DND-41 (cell line): Measurements from ENCODE around the gene NEB.
"Not testable (repeated sequence)": the region's sequence is repeated elsewhere in the genome, so short reads cannot be mapped to it uniquely, and the experiment has no call there.

Source experiments
- ATAC-seq: fragments of 200-7000 bp; cut with Tn5 transposase; 3 replicates; pipeline ENCODE4 v1.9.1; 2021; ENCODE audit warnings: low read depth; ENCODE audit not compliant: insufficient read depth
- DNase-seq: peaks from one replicate; pipeline ENCODE4 v3.0.0-alpha.2; 2020
- H2AFZ ChIP-seq: 2 replicates; pipeline ENCODE4 v1.6.0; 2012; ENCODE audit warnings: low read depth, low read length
- H3K27ac ChIP-seq: 2 replicates; pipeline ENCODE4 v1.5.1; 2012; ENCODE audit warnings: low read length, inconsistent platforms
- H3K27me3 ChIP-seq: fragments of 200-600 bp; sonication (generic); 2 replicates; pipeline ENCODE4 v1.6.0; 2012; ENCODE audit warnings: low read length, mild to moderate bottlenecking, inconsistent platforms; ENCODE audit not compliant: insufficient read depth, poor library complexity
- H3K36me3 ChIP-seq: 2 replicates; pipeline ENCODE4 v1.5.1; 2012; ENCODE audit warnings: low read length, inconsistent platforms; ENCODE audit not compliant: insufficient read depth
- H3K4me1 ChIP-seq: 2 replicates; pipeline ENCODE4 v1.5.1; 2012; ENCODE audit warnings: mild to moderate bottlenecking, low read length; ENCODE audit not compliant: insufficient read depth
- H3K4me2 ChIP-seq: 2 replicates; pipeline ENCODE4 v1.6.0; 2012; ENCODE audit warnings: mild to moderate bottlenecking, moderate library complexity, low read length, inconsistent platforms; ENCODE audit not compliant: insufficient read depth
- H3K4me3 ChIP-seq, 2 experiments: fragments of 200-600 bp in 1 of 2; shearing (Covaris generic) in 1 of 2; 2 replicates each; pipeline ENCODE4 v1.5.1; 2012 to 2016; ENCODE audit warnings: inconsistent platforms in 2 of 2, low read length in 2 of 2, mild to moderate bottlenecking in 2 of 2, low read depth in 1 of 2, moderate library complexity in 1 of 2
- H3K79me2 ChIP-seq: 2 replicates; pipeline ENCODE4 v1.6.0; 2012; ENCODE audit warnings: low read length, inconsistent platforms; ENCODE audit not compliant: insufficient read depth
- H3K9ac ChIP-seq: 2 replicates; pipeline ENCODE4 v1.6.0; 2012; ENCODE audit warnings: low read depth, mild to moderate bottlenecking, inconsistent platforms, low read length, moderate library complexity
- H3K9me3 ChIP-seq: 2 replicates; pipeline ENCODE4 v1.5.1; 2012; ENCODE audit warnings: low read length, moderate library complexity, mild to moderate bottlenecking, inconsistent platforms; ENCODE audit not compliant: insufficient read depth, severe bottlenecking
- H4K20me1 ChIP-seq: 2 replicates; pipeline ENCODE4 v1.6.0; 2012; ENCODE audit warnings: low read length; ENCODE audit not compliant: insufficient read depth
- CTCF ChIP-seq: IDR thresholded peaks from 2 replicates; pipeline ENCODE4 v1.5.1; 2012; ENCODE audit warnings: borderline replicate concordance, low read length, moderate library complexity, mild to moderate bottlenecking; ENCODE audit not compliant: poor library complexity, severe bottlenecking; ENCODE audit errors: extremely low read depth
- EZH2 ChIP-seq: IDR thresholded peaks from 3 replicates; pipeline ENCODE4 v1.6.1; 2012; ENCODE audit warnings: borderline replicate concordance, low read depth, mild to moderate bottlenecking, moderate library complexity, low read length, inconsistent platforms; ENCODE audit not compliant: severe bottlenecking

NEB gene

DNA sequence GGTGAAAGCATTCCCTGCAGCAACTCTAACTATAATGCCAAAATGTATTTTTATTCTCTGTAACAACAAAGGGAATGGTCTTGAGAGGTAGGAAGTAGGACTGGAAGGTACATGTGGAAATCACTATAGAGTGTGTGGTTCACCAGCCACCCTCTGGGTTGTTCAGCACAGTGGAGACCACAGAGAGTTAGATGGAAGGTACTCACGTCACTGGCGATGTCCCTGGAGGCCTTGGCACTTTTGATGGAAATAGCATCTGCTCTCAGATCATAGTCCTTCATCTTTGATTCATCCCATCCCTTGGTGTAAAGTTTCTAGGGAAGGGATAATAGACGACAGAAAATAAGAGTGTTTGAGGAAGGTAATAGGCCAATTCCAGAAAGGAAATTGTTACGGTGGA, 124.0 kb downstream of the NEB start:
- Histone ChIP-seq H4K20me1 (0 out of 2 replicates have a peak, but pooled peaks cover 3% of the 10 kb centered on the region), H3K4me1 (no peaks in the 10 kb centered on the region), H3K9me3 (no peaks in the 10 kb centered on the region), H3K36me3 (no peaks in the 10 kb centered on the region), H2AFZ (no peak overlapping the region), H3K4me3 (no peak overlapping the region), H3K9ac (no peak overlapping the region), H3K27me3 (no peaks in the 10 kb centered on the region), H3K79me2 (no peaks in the 10 kb centered on the region), H3K27ac (no peak overlapping the region), H3K4me2 (no peak overlapping the region)
- no peak for ATAC-seq
- no peak for TF ChIP-seq EZH2
- no peak for TF ChIP-seq CTCF
- no peak for DNase-seq

DNA sequence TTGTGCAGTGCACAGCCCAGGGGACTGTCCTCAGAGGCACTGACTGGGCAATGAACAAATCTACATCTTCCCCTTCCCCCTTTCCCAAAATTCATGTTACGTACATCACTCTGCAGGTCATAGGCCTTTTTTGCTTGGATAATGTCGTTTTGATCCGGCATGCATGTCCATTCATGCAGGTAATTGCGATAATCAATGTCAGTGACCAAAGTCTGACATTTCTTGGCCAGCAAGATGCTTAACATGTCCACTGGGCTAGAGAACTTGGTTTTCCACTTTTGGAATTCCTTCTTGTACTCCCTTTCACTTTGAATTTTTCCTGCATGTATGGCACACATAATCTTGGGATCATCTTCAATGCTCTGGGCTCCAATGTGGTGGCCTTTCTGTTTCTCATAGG, 124.6 kb downstream of the NEB start:
- Histone ChIP-seq H3K79me2 (no peaks in the 10 kb centered on the region), H3K9ac (no peak overlapping the region), H3K9me3 (no peaks in the 10 kb centered on the region), H4K20me1 (0 out of 2 replicates have a peak, but pooled peaks cover 3% of the 10 kb centered on the region), H3K4me3 (no peak overlapping the region), H3K4me2 (no peak overlapping the region), H3K27me3 (no peaks in the 10 kb centered on the region), H3K36me3 (no peaks in the 10 kb centered on the region), H2AFZ (no peak overlapping the region), H3K27ac (no peak overlapping the region), H3K4me1 (no peaks in the 10 kb centered on the region)
- ATAC-seq: no peak
- no peak for TF ChIP-seq EZH2
- no peak for TF ChIP-seq CTCF
- DNase-seq: no peak

DNA sequence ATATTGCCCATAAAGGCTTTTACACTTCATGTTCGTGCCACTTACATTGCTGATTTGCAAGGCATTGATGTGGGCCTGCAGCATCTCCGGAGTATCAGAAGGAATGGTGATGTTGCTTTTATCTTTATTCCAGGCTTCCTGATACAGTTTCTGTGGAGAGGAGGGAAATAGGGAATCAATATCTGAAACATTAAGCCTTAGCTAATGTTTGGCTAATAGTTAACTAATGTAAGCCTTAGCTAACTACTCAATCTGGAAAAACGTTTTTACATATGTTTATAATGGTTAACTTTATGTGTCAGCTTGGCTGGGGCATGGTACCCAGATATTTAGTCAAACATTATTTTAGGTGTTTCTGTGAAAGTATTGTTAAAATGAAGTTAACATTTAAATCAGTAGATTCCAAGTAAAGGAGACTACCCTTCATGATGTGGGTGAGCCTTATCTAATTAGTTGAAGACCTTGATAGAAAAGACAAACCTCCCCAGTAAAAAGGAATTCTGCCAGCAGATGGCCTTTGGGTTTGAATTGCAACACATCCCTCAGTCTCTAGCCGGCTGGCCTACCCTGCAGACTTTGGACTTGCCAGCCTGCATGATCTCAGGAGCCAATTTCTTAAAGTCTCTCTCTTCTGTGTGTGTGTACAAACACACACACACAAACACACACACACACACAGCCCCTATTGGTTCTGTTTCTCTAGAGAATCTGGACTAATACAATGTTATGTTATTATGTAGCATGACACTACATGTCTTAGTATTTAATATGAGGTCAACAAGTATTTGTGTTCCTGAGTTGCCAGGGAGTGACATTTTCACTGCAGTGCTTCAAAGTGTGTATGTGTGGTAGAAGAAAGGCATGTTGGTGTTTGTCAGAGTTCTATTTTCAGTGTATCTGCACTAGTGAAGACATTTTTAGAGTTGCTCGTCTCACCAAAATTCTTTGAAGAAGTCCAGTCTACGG, 126.5 kb downstream of the NEB start:
- not testable (repeated sequence) for H4K20me1 ChIP-seq, H3K27ac ChIP-seq, H3K79me2 ChIP-seq, H3K27me3 ChIP-seq, H3K9ac ChIP-seq, H3K4me2 ChIP-seq, H3K36me3 ChIP-seq, H3K4me1 ChIP-seq, ATAC-seq, H2AFZ ChIP-seq, H3K4me3 ChIP-seq, DNase-seq, H3K9me3 ChIP-seq

GRCh38 chr2:151603530-151603929, 130.7 kb downstream of the NEB start:
- H3K9ac ChIP-seq, ATAC-seq, H3K4me1 ChIP-seq, H3K27me3 ChIP-seq, H3K79me2 ChIP-seq, H3K36me3 ChIP-seq, H2AFZ ChIP-seq, DNase-seq, H3K27ac ChIP-seq, H3K4me3 ChIP-seq, H4K20me1 ChIP-seq, H3K4me2 ChIP-seq, H3K9me3 ChIP-seq: not testable (repeated sequence)

DNA sequence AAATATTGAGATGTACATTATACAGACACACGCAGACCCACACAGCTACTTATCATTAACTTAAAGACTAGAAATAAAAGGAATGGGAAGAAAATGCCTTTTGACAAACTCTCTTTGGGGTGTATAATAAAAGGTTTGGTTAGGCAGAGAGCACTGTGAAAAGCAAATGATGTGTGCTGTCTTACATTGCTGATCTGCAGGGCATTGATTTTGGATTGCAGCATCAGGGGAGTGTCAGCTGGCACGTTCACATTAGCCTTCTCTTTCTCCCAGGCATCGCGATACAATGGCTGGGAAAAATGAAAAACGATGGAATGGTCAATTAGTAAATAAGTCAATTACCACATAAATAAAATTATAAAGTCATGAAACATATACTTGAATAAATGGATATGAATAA, 131.9 kb downstream of the NEB start:
- not testable (repeated sequence) for DNase-seq, H3K27ac ChIP-seq, H3K36me3 ChIP-seq, H3K9me3 ChIP-seq, H3K4me3 ChIP-seq, H3K79me2 ChIP-seq, ATAC-seq, H3K4me1 ChIP-seq, H3K4me2 ChIP-seq, H3K27me3 ChIP-seq, H4K20me1 ChIP-seq, H2AFZ ChIP-seq, H3K9ac ChIP-seq

DNA sequence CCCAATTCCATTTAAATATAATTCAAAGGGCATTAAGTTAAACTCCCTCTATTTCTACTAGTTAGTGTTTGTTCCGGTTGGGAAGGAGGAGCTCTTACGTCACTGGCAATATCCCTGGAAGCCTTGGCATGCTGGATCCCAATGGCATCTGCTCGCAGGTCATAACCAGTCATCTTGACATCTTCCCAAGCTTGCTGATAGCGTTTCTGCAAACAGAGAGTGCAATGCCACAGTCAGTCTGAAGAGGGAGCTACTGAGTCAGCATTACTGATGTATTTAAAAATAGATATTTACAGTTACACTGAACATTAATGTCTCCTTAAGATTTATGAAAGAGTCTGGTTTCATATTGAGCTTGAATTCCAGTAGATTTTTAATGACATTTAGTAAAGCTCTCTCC, 132.5 kb downstream of the NEB start:
- not testable (repeated sequence) for H3K4me2 ChIP-seq, H3K36me3 ChIP-seq, H2AFZ ChIP-seq, H3K4me1 ChIP-seq, H4K20me1 ChIP-seq, H3K9me3 ChIP-seq, H3K27me3 ChIP-seq, H3K79me2 ChIP-seq, DNase-seq, H3K4me3 ChIP-seq, H3K9ac ChIP-seq, H3K27ac ChIP-seq
- ATAC-seq: peak; percentile 37; the same call in 2 of the 3 replicates
